GM19467 (cell line): ENCODE measurements around the gene PIP5KL1.

Experiments
- ATAC-seq: cut with Tn5 transposase; IDR thresholded peaks from one replicate; pipeline ENCODE4 v1.9.1; 2021; ENCODE audit warnings: mild to moderate bottlenecking, moderate library complexity; ENCODE audit not compliant: unreplicated experiment

The PIP5KL1 gene

GRCh38 chr9:127930231-127931091 lies at the start of gene PIP5KL1:
Gene PIP5KL1 (minus strand): TSS chr9:127930777. CDS start chr9:127930752, 25 bp downstream.
- ATAC-seq = peak; percentile 66

- peak; percentile 25 for ATAC-seq
These were observed 49.6 kb upstream of the PIP5KL1 start for GRCh38 chr9:127980060-127980705.

- ATAC-seq = no peak
These were observed 48.9 kb upstream of the PIP5KL1 start for GRCh38 chr9:127979333-127980059.

GRCh38 chr9:127979015-127979332 lies 48.4 kb upstream of the PIP5KL1 start:
- ATAC-seq = no peak

GRCh38 chr9:127977884-127978647 lies 47.5 kb upstream of the PIP5KL1 start:
- no peak for ATAC-seq

- ATAC-seq = no peak
These were observed 46.7 kb upstream of the PIP5KL1 start for GRCh38 chr9:127977009-127977883.

GRCh38 chr9:127976498-127976897 lies 45.9 kb upstream of the PIP5KL1 start:
- ATAC-seq = no peak

GRCh38 chr9:127975376-127976315 lies 45.1 kb upstream of the PIP5KL1 start:
- ATAC-seq = no peak

- ATAC-seq = no peak
These were observed 44.2 kb upstream of the PIP5KL1 start for GRCh38 chr9:127974769-127975261.

GRCh38 chr9:127974001-127974768 lies 43.6 kb upstream of the PIP5KL1 start:
- no peak for ATAC-seq

GRCh38 chr9:127973169-127974000 lies 42.8 kb upstream of the PIP5KL1 start:
- ATAC-seq = no peak

GRCh38 chr9:127972236-127972871 lies 41.8 kb upstream of the PIP5KL1 start:
- ATAC-seq = no peak

- ATAC-seq = no peak
These were observed 41.0 kb upstream of the PIP5KL1 start for GRCh38 chr9:127971357-127972235.

- peak; percentile 67 for ATAC-seq
These were observed 40.1 kb upstream of the PIP5KL1 start for GRCh38 chr9:127970401-127971313.
